OCI-LY1 (cell line): ENCODE measurements around the gene ACAT2.

Experiments
- H2AFZ ChIP-seq: fragments of 200-600 bp; sonication (generic), shearing (Covaris generic); 2 replicates; pipeline ENCODE4 v1.6.0; 2014; ENCODE audit warnings: antibody characterized with exemption, mild to moderate bottlenecking, low read length
- H3F3A ChIP-seq: fragments of 200-600 bp; sonication (generic), shearing (Covaris generic); 2 replicates; pipeline ENCODE4 v1.6.0; 2014; ENCODE audit warnings: mild to moderate bottlenecking, antibody characterized with exemption, low read length, moderate library complexity; ENCODE audit not compliant: insufficient read depth
- H3K27ac ChIP-seq: fragments of 200-600 bp; sonication (generic); 2 replicates; pipeline ENCODE4 v1.5.1; 2014; ENCODE audit warnings: low read length, mixed run types, mild to moderate bottlenecking, low read depth; ENCODE audit not compliant: poor library complexity, severe bottlenecking
- H3K27me3 ChIP-seq: fragments of 200-600 bp; sonication (generic); 2 replicates; pipeline ENCODE4 v1.6.0; 2014; ENCODE audit warnings: antibody characterized with exemption, mild to moderate bottlenecking, low read length, moderate library complexity; ENCODE audit not compliant: insufficient read depth
- H3K36me3 ChIP-seq: fragments of 200-600 bp; sonication (generic); 2 replicates; pipeline ENCODE4 v1.6.1; 2014; ENCODE audit warnings: mild to moderate bottlenecking, antibody characterized with exemption, low read length, moderate library complexity, mixed read lengths; ENCODE audit not compliant: insufficient read depth
- H3K4me1 ChIP-seq: fragments of 200-600 bp; sonication (generic); 2 replicates; pipeline ENCODE4 v1.5.1; 2014; ENCODE audit warnings: mild to moderate bottlenecking, low read length, moderate library complexity; ENCODE audit not compliant: insufficient read depth, severe bottlenecking
- H3K4me2 ChIP-seq: fragments of 200-600 bp; sonication (generic), shearing (Covaris generic); 2 replicates; pipeline ENCODE4 v1.6.1; 2014; ENCODE audit warnings: low read length
- H3K4me3 ChIP-seq: fragments of 200-600 bp; sonication (generic); 2 replicates; pipeline ENCODE4 v1.5.1; 2014; ENCODE audit warnings: low read length, low read depth, mild to moderate bottlenecking, mixed read lengths; ENCODE audit not compliant: poor library complexity, severe bottlenecking
- H3K79me2 ChIP-seq: fragments of 200-600 bp; shearing (Covaris generic); 2 replicates; pipeline ENCODE4 v1.6.1; 2016; ENCODE audit warnings: mixed run types, low read length, mixed read lengths; ENCODE audit not compliant: insufficient read depth
- H3K9ac ChIP-seq: fragments of 200-600 bp; sonication (generic), shearing (Covaris generic); 2 replicates; pipeline ENCODE4 v1.6.1; 2014; ENCODE audit warnings: mild to moderate bottlenecking, low read length, mixed read lengths
- H3K9me2 ChIP-seq: fragments of 200-600 bp; sonication (generic), shearing (Covaris generic); 2 replicates; pipeline ENCODE4 v1.6.1; 2014; ENCODE audit warnings: low read depth, mild to moderate bottlenecking, low read length, mixed read lengths
- H3K9me3 ChIP-seq: fragments of 200-600 bp; shearing (Covaris generic); 2 replicates; pipeline ENCODE4 v1.6.1; 2014; ENCODE audit warnings: low read length, mixed read lengths
- H4K20me1 ChIP-seq: fragments of 200-600 bp; sonication (generic), shearing (Covaris generic); 2 replicates; pipeline ENCODE4 v1.6.0; 2016; ENCODE audit warnings: mild to moderate bottlenecking, low read length; ENCODE audit not compliant: insufficient read depth
- EZH2 ChIP-seq: fragments of 200-600 bp; sonication (generic), shearing (Covaris generic); IDR thresholded peaks from 2 replicates; pipeline ENCODE4 v1.8.0; 2017; ENCODE audit warnings: borderline replicate concordance, mixed run types, mild to moderate bottlenecking, antibody characterized with exemption, low read length, moderate library complexity, mixed read lengths
- TF ChIP-seq, protein P1 (sequence below): fragments of 200-600 bp; sonication (generic), shearing (Covaris generic); IDR thresholded peaks from 2 replicates; pipeline ENCODE4 v1.5.1; 2017; ENCODE audit warnings: mild to moderate bottlenecking, antibody characterized with exemption, low read length, moderate library complexity, mixed read lengths

Gene ACAT2

GRCh38 chr6:159766906-159767305 lies 5.1 kb downstream of the ACAT2 start:
- Histone ChIP-seq H3K9me2 (no peaks in the 10 kb centered on the region), H3K79me2 (no peaks in the 10 kb centered on the region), H3K27me3 (no peaks in the 10 kb centered on the region), H3K4me2 (no peak overlapping the region), H3K9me3 (no peaks in the 10 kb centered on the region), H3K4me1 (peaks cover 8% of the 10 kb centered on the region), H3K27ac (no peak overlapping the region), H2AFZ (no peak overlapping the region), H3K4me3 (no peak overlapping the region), H3F3A (no peaks in the 10 kb centered on the region), H3K9ac (no peak overlapping the region), H3K36me3 (peaks cover 86% of the 10 kb centered on the region), H4K20me1 (no peaks in the 10 kb centered on the region)
- TF ChIP-seq, protein P1, sequence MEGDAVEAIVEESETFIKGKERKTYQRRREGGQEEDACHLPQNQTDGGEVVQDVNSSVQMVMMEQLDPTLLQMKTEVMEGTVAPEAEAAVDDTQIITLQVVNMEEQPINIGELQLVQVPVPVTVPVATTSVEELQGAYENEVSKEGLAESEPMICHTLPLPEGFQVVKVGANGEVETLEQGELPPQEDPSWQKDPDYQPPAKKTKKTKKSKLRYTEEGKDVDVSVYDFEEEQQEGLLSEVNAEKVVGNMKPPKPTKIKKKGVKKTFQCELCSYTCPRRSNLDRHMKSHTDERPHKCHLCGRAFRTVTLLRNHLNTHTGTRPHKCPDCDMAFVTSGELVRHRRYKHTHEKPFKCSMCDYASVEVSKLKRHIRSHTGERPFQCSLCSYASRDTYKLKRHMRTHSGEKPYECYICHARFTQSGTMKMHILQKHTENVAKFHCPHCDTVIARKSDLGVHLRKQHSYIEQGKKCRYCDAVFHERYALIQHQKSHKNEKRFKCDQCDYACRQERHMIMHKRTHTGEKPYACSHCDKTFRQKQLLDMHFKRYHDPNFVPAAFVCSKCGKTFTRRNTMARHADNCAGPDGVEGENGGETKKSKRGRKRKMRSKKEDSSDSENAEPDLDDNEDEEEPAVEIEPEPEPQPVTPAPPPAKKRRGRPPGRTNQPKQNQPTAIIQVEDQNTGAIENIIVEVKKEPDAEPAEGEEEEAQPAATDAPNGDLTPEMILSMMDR, result no peak
- no peak for TF ChIP-seq EZH2

DNA sequence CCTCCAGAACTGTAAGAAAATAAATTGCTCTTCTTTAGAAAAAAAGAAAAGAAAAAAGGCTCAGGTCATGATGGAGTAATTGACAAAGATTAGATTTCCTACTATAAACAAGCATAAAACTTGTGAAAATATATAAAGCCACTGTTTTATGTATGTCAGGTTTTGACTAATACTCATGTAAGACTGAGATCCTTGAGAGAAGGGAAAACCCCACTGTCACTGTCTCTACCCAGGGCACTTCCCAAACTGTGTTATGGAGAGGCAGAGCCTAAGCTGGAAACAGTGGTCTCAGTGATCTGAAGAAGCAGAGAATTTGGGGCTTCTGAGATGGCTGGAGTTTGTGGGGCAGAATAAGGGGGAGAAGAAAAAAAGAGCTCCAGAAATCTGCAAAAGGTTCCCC lies 7.6 kb downstream of the ACAT2 start:
- Histone ChIP-seq H3K9me3 (no peaks in the 10 kb centered on the region), H3K27ac (no peak overlapping the region), H3K4me2 (no peak overlapping the region), H3K36me3 (peaks cover 98% of the 10 kb centered on the region), H2AFZ (no peak overlapping the region), H3K4me1 (no peaks in the 10 kb centered on the region), H3K27me3 (no peaks in the 10 kb centered on the region), H4K20me1 (no peaks in the 10 kb centered on the region), H3F3A (no peaks in the 10 kb centered on the region), H3K79me2 (no peaks in the 10 kb centered on the region), H3K9me2 (no peaks in the 10 kb centered on the region), H3K4me3 (no peak overlapping the region), H3K9ac (no peak overlapping the region)
- TF ChIP-seq, protein P1, result no peak
- TF ChIP-seq EZH2, result no peak

DNA sequence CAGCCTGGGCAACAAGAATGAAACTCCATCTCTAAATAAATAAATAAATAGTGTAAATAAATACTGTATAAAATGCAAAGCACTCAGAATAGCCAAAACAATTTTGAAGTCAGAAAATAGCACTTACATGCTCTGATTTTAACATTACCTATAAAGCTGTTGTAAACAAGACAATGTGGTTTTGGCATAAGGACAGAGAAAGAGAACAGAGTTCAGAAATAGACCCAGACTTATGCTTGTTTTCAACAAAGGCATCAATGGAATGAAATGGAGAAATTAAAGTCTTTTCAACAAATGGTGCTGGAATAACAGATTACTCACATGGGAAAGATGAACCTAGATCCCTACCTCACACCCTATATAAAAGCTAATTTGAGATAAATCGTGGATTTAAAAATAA lies 10.4 kb downstream of the ACAT2 start:
- H3K4me1 ChIP-seq, result no peaks in the 10 kb centered on the region

More for the DNA sequence above, 10.4 kb downstream of the ACAT2 start:
- Histone ChIP-seq H3F3A (no peaks in the 10 kb centered on the region), H3K9me3 (no peaks in the 10 kb centered on the region), H3K36me3 (peaks cover 98% of the 10 kb centered on the region), H3K79me2 (no peaks in the 10 kb centered on the region), H3K27me3 (no peaks in the 10 kb centered on the region), H3K9me2 (no peaks in the 10 kb centered on the region), H4K20me1 (no peaks in the 10 kb centered on the region), H3K27ac (no peak overlapping the region), H3K4me3 (no peak overlapping the region), H2AFZ (no peak overlapping the region), H3K4me2 (no peak overlapping the region), H3K9ac (no peak overlapping the region)
- TF ChIP-seq, protein P1, result no peak
- TF ChIP-seq EZH2, result no peak
